HepG2 (cell line): ENCODE results near the gene SOX12. TPM values are rescaled to one million over a fixed set of nuclear protein-coding genes. Genes with fewer than 3 reads are reported as not detected.
A peak's percentile ranks its signal among the peaks of the same experiment; 100 is the strongest.

Experiments
- ATAC-seq: fragments of 200-7000 bp; cut with Tn5 transposase; 3 replicates; pipeline ENCODE4 v1.9.1; 2020; ENCODE audit warnings: mild to moderate bottlenecking, moderate library complexity
- BruUV-seq: library from RNA; stranded (reverse); fragments of 400-500 nt; replicated peaks from 2 replicates; lab custom pipeline; 2021; lab: Mats Ljungman, UMichigan
- CTCF ChIA-PET: fragments of 300-600 bp; formaldehyde crosslinking; extraction: SDS; loops from one replicate; lab custom pipeline; 2021; ENCODE audit warnings: low total read pairs, inconsistent platforms, low intra/inter-chr PET ratio; lab: Yijun Ruan, JAX
- POLR2A ChIA-PET: fragments of 350-600 bp; sonication (Branson Sonifier 250); formaldehyde crosslinking; loops from one replicate; lab custom pipeline; 2020; ENCODE audit warnings: antibody characterized with exemption, inconsistent platforms; lab: Yijun Ruan, JAX
- DNase-seq: peaks from one replicate; pipeline ENCODE4 v3.0.0-alpha.2; 2015; ENCODE audit warnings: low spot score
- FAIRE-seq: peaks from 3 replicates; lab custom pipeline; 2011; peaks lifted over from hg19 to GRCh38; lab: Jason Lieb, UNC
- H2AFZ ChIP-seq: one replicate; pipeline ENCODE4 v1.6.1; 2011; ENCODE audit warnings: low read length, inconsistent platforms
- H3K27ac ChIP-seq: fragments of 300-600 bp; 3 replicates; pipeline ENCODE4 v1.8.0; 2011; ENCODE audit warnings: mixed run types, mild to moderate bottlenecking, mixed read lengths, low read length, inconsistent platforms; ENCODE audit not compliant: insufficient read depth; ENCODE audit errors: extremely low read length
- H3K27me3 ChIP-seq, 2 experiments: fragments of 200-600 bp in 1 of 2; 2 replicates in 1 of 2; 3 replicates in 1 of 2; pipeline versions ENCODE4 v1.6.0 to v1.8.0; 2011; ENCODE audit warnings: low read length in 2 of 2, mild to moderate bottlenecking in 2 of 2, moderate library complexity in 2 of 2, inconsistent platforms in 1 of 2; ENCODE audit not compliant: insufficient read depth in 2 of 2, control insufficient read depth in 1 of 2
- H3K36me3 ChIP-seq, 2 experiments: fragments of 200-600 bp in 1 of 2; replicated peaks in 1 of 2; 2 replicates in 1 of 2; 3 replicates in 1 of 2; pipeline versions ENCODE4 v1.5.1 to v1.8.0; 2011; ENCODE audit warnings: low read length in 2 of 2, inconsistent platforms in 1 of 2; ENCODE audit not compliant: insufficient read depth in 2 of 2, control insufficient read depth in 1 of 2
- H3K4me1 ChIP-seq: 2 replicates; pipeline ENCODE4 v1.5.1; 2012; ENCODE audit warnings: low read length, inconsistent platforms; ENCODE audit not compliant: insufficient read depth
- H3K4me2 ChIP-seq: 2 replicates; pipeline ENCODE4 v1.6.0; 2011; ENCODE audit warnings: low read depth, low read length, inconsistent platforms
- H3K4me3 ChIP-seq, 3 experiments: fragments of 200-600 bp in 1 of 3; sonication (generic), shearing (Covaris generic) in 1 of 3; replicated peaks in 1 of 3; 2 replicates each; pipeline ENCODE4 v1.5.1; 2011 to 2016; ENCODE audit warnings: low read length in 3 of 3, inconsistent platforms in 2 of 3, low read depth in 2 of 3, mild to moderate bottlenecking in 2 of 3, control low read depth in 1 of 3, mixed read lengths in 1 of 3; ENCODE audit not compliant: insufficient read depth in 1 of 3
- H3K79me2 ChIP-seq: one replicate; pipeline ENCODE4 v1.6.1; 2011; ENCODE audit warnings: low read length, inconsistent platforms; ENCODE audit not compliant: insufficient read depth
- H3K9ac ChIP-seq: 2 replicates; pipeline ENCODE4 v1.6.0; 2011; ENCODE audit warnings: mild to moderate bottlenecking, low read depth, low read length, inconsistent platforms; ENCODE audit not compliant: insufficient read depth
- H3K9me3 ChIP-seq: 2 replicates; pipeline ENCODE4 v1.5.1; 2012; ENCODE audit warnings: mild to moderate bottlenecking, low read length
- H4K20me1 ChIP-seq: 2 replicates; pipeline ENCODE4 v1.6.0; 2011; ENCODE audit warnings: inconsistent platforms, mild to moderate bottlenecking, low read length, moderate library complexity; ENCODE audit not compliant: insufficient read depth
- AHR ChIP-seq: IDR thresholded peaks from 2 replicates; pipeline ENCODE4 v1.6.1; 2018; ENCODE audit warnings: missing genetic modification reagents, missing compliant biosample characterization
- ARHGAP35 ChIP-seq: sonication (generic); formaldehyde crosslinking; IDR thresholded peaks from 2 replicates; pipeline ENCODE4 v1.9.0; 2022; ENCODE audit warnings: mild to moderate bottlenecking, inconsistent platforms, moderate library complexity, missing genetic modification reagents, borderline replicate concordance
- DR1 ChIP-seq: sonication (generic); formaldehyde crosslinking; IDR thresholded peaks from 2 replicates; pipeline ENCODE4 v1.8.0; 2021; ENCODE audit warnings: mild to moderate bottlenecking, missing genetic modification reagents, inconsistent platforms
- HMG20B ChIP-seq: conservative IDR thresholded peaks from 2 replicates; pipeline ENCODE4 v1.6.1; 2016; ENCODE audit warnings: missing genetic modification reagents, missing compliant biosample characterization
- HOXA9 ChIP-seq: sonication (generic); formaldehyde crosslinking; IDR thresholded peaks from 2 replicates; pipeline ENCODE4 v1.8.1; 2022; ENCODE audit warnings: missing genetic modification reagents, mild to moderate bottlenecking, moderate library complexity, borderline replicate concordance
- HOXD1 ChIP-seq: sonication (generic); formaldehyde crosslinking; IDR thresholded peaks from 2 replicates; pipeline ENCODE4 v1.5.0; 2020; ENCODE audit warnings: missing genetic modification reagents
- MEF2D ChIP-seq: sonication (generic); formaldehyde crosslinking; IDR thresholded peaks from 2 replicates; pipeline ENCODE4 v1.5.1; 2020; ENCODE audit warnings: mild to moderate bottlenecking, missing genetic modification reagents
- POGZ ChIP-seq: sonication (generic); formaldehyde crosslinking; IDR thresholded peaks from 2 replicates; pipeline ENCODE4 v1.4.0; 2020; ENCODE audit warnings: mild to moderate bottlenecking, missing genetic modification reagents
- REPIN1 ChIP-seq: sonication (generic); formaldehyde crosslinking; IDR thresholded peaks from 2 replicates; pipeline ENCODE4 v1.8.0; 2022; ENCODE audit warnings: missing genetic modification reagents, low read depth, mild to moderate bottlenecking, borderline replicate concordance
- RFX3 ChIP-seq: IDR thresholded peaks from 2 replicates; pipeline ENCODE4 v1.6.1; 2016; ENCODE audit warnings: missing biosample characterization, missing genetic modification reagents
- RNF219 ChIP-seq: sonication (generic); formaldehyde crosslinking; IDR thresholded peaks from 2 replicates; pipeline ENCODE4 v1.5.0; 2020; ENCODE audit warnings: mild to moderate bottlenecking, missing genetic modification reagents
- TMF1 ChIP-seq: sonication (generic); formaldehyde crosslinking; IDR thresholded peaks from 2 replicates; pipeline ENCODE4 v1.8.1; 2022; ENCODE audit warnings: low read depth, missing genetic modification reagents
- ZBTB8A ChIP-seq: sonication (generic); formaldehyde crosslinking; IDR thresholded peaks from 2 replicates; pipeline ENCODE4 v1.4.0; 2020; ENCODE audit warnings: mild to moderate bottlenecking, low read depth, missing genetic modification reagents, borderline replicate concordance
- ZNF230 ChIP-seq: sonication (generic); formaldehyde crosslinking; IDR thresholded peaks from 2 replicates; pipeline ENCODE4 v1.4.0; 2020; ENCODE audit warnings: mild to moderate bottlenecking, missing genetic modification reagents
- ZNF331 ChIP-seq: sonication (generic); formaldehyde crosslinking; IDR thresholded peaks from 2 replicates; pipeline ENCODE4 v1.4.0; 2020; ENCODE audit warnings: missing genetic modification reagents
- ZNF598 ChIP-seq: sonication (generic); formaldehyde crosslinking; IDR thresholded peaks from 2 replicates; pipeline ENCODE4 v1.5.1; 2020; ENCODE audit warnings: mild to moderate bottlenecking, missing genetic modification reagents, borderline replicate concordance
- ZNF607 ChIP-seq: sonication (generic); formaldehyde crosslinking; IDR thresholded peaks from 2 replicates; pipeline ENCODE4 v1.5.1; 2020; ENCODE audit warnings: missing genetic modification reagents, mild to moderate bottlenecking, borderline replicate concordance
- ZNF746 ChIP-seq: sonication (generic); formaldehyde crosslinking; IDR thresholded peaks from 2 replicates; pipeline ENCODE4 v1.8.0; 2022; ENCODE audit warnings: mild to moderate bottlenecking, missing genetic modification reagents
- ZSCAN25 ChIP-seq: sonication (generic); formaldehyde crosslinking; IDR thresholded peaks from 2 replicates; pipeline ENCODE4 v1.8.0; 2022; ENCODE audit warnings: mild to moderate bottlenecking, missing genetic modification reagents
- WGBS: methylation state at CpG from one replicate; pipeline ENCODE4 v1.1.6; 2017; ENCODE audit warnings: low lambda C conversion rate; 5-methylcytosine and 5-hydroxymethylcytosine counted together
- in situ Hi-C: cut with HindIII; loops from 2 replicates; pipeline ENCODE4 v1.10.0; 2017; ENCODE audit warnings: low pct_unique_long_range_greater_than_20kb; ENCODE audit not compliant: extremely low pct_ligation_motif_present
- intact Hi-C: fragments of 100-400 bp; cut with micrococcal nuclease; formaldehyde crosslinking; loops from one replicate; pipeline ENCODE4 v1.10.0; 2022; ENCODE audit not compliant: unreplicated experiment
- polyA plus RNA-seq, 8 experiments: library from polyadenylated mRNA; depleted of rRNA in 3 of 8; stranded (reverse) in 7 of 8; unstranded in 1 of 8; fragments of >200 nt; fragmentation: Illumina TruSeq in 4 of 8; extraction: Trizol in 4 of 8; gene quantifications; 2 replicates each; pipeline versions ENCODE4 v1.2.1 to v1.2.3, GENCODE V29; 2011 to 2016; ENCODE audit warnings: low read depth in 4 of 8, missing spikeins in 1 of 8, mixed read lengths in 1 of 8; ENCODE audit not compliant: insufficient read depth in 1 of 8
- total RNA-seq, 5 experiments: library from RNA; depleted of rRNA; stranded (reverse); fragments of >200 nt; fragmentation: Illumina TruSeq; extraction: Trizol; gene quantifications; 2 replicates each; pipeline ENCODE4 v1.2.3, GENCODE V29; 2016; ENCODE audit warnings: low read depth in 1 of 5
- TF ChIP-seq, protein P1 (sequence below): IDR thresholded peaks from 2 replicates; pipeline ENCODE4 v1.6.1; 2016; ENCODE audit warnings: missing biosample characterization, missing genetic modification reagents, low read depth

SOX12 gene
- total and polyA plus RNA-seq, 2 of the 13 experiments (the other 11 are each of a cell fraction or from before 2014, with no cell fraction given): 10.0 to 18.7 TPM

DNA sequence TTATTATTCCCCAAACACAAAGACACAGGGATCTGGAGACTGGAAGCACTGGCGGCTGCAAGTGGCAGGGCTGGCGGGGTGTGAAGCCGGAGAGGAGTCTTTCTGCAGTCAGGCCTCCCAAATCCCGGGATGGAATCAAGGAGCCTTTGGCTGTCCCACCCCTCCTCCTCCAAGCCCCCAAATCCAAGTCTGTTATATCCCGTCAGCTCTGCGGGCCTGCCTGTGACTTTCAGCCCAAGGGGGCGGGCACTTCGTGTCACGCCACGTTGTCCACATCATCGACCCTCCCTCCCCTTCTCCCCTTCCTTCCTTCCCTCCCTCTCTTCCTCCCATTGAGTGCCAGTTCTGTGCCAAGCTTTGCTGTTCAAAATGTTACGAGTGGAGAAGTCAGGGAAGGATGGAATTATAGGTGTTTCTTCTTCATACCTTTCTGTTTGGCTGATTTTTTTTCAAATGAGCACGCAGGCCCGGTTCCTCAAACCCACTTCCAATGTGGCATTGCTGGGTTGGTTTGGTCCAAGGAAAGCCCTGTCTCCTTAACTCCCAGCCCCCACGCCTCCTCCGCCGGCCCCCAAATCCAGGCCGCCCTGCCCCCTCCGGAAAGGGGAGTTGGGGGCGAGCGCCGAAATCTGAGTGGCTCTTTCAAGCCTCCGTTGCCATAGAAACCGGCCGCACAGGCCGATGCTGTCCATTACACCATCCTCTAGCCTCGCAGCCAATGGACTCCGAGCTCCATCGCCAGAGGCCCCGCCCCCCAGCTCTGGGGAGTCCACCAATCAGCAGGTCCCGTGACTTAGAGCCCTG, 15.3 kb upstream of the SOX12 start:
- Histone ChIP-seq H3K36me3 (no peaks in the 10 kb centered on the region), H2AFZ (peak overlapping the region; percentile 69), H3K4me2 (peak overlapping the region; percentile 93), H4K20me1 (no peaks in the 10 kb centered on the region), H3K27ac (peak overlapping the region; percentile 60), H3K4me3 (peak overlapping the region; percentile 39 to 62 (median 54)), H3K4me1 (peaks cover 47% of the 10 kb centered on the region), H3K9ac (peak overlapping the region; percentile 65), H3K27me3 (no peaks in the 10 kb centered on the region; a peak in 1 of 5 replicates), H3K79me2 (no peaks in the 10 kb centered on the region), H3K9me3 (no peaks in the 10 kb centered on the region)
- DNase-seq: peak; percentile 96
- in situ Hi-C loops: no loop called here
- peak; percentile 96 for ATAC-seq
- BruUV-seq: no TSS peak
- 28% methylated on average over 31 of the region's 31 CpGs for WGBS
- ChIA-PET CTCF (no interaction called here), POLR2A (interaction anchor here (0.6 to 3.8 kb wide), 8 partner anchors 10 to 218 kb away, joined by 3 to 56 read pairs (median 8); partner anchors contain the start of genes SOX12 and ZCCHC3)
- intact Hi-C loops: no loop called here
- peak; percentile 82 for FAIRE-seq
- TF ChIP-seq, protein P1, sequence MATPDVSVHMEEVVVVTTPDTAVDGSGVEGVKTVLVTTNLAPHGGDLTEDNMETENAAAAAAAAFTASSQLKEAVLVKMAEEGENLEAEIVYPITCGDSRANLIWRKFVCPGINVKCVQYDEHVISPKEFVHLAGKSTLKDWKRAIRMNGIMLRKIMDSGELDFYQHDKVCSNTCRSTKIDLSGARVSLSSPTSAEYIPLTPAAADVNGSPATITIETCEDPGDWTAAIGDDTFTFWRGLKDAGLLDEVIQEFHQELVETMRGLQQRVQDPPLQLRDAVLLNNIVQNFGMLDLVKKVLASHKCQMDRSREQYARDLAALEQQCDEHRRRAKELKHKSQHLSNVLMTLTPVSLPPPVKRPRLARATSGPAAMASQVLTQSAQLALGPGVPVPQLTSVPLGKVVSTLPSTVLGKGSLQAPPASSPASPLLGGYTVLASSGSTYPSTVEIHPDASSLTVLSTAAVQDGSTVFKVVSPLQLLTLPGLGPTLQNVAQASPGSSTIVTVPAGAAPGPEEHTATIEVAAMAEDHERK (CRISPR knock-in tag): 0 out of 2 replicates have a peak, but pooled peaks have one; percentile 13
- TF ChIP-seq AHR (peak; percentile 48; the same call in 1 of the 2 replicates), ZNF598 (peak; percentile 90; the same call in 1 of the 2 replicates), HOXD1 (CRISPR knock-in tag) (0 out of 2 replicates have a peak, but pooled peaks have one; percentile 6), ZNF230 (0 out of 2 replicates have a peak, but pooled peaks have one; percentile 64), HMG20B (CRISPR knock-in tag) (no peak), RNF219 (no peak), ZNF331 (CRISPR knock-in tag) (peak; percentile 60; the same call in 1 of the 2 replicates), RFX3 (peak; percentile 89), HOXA9 (peak; percentile 51; the same call in 1 of the 2 replicates), TMF1 (CRISPR knock-in tag) (0 out of 2 replicates have a peak, but pooled peaks have one; percentile 39), ARHGAP35 (CRISPR knock-in tag) (peak; percentile 5; the same call in 1 of the 2 replicates), ZSCAN25 (CRISPR knock-in tag) (peak; percentile 86), ZBTB8A (no peak), ZNF746 (CRISPR knock-in tag) (peak; percentile 98), ZNF607 (CRISPR knock-in tag) (peak; percentile 58; the same call in 1 of the 2 replicates), POGZ (CRISPR knock-in tag) (peak; percentile 77), DR1 (CRISPR knock-in tag) (peak; percentile 71; the same call in 1 of the 2 replicates), MEF2D (CRISPR knock-in tag) (peak; percentile 24), REPIN1 (CRISPR knock-in tag) (peak; percentile 93)
